ENCODE results near the gene SIVA1.
A peak's percentile ranks its signal among the peaks of the same experiment; 100 is the strongest.
"Not testable (repeated sequence)": the region's sequence is repeated elsewhere in the genome, so short reads cannot be mapped to it uniquely, and the experiment has no call there.

SIVA1 gene

GRCh38 chr14:104721505-104722431, 31.2 kb upstream of the SIVA1 start:
- no peak for DNase-seq

GRCh38 chr14:104722938-104723650, 29.9 kb upstream of the SIVA1 start:
- DNase-seq: peak in 1 of 2 donors; percentile 36

GRCh38 chr14:104723651-104724406, 29.1 kb upstream of the SIVA1 start, which contains the start of gene ADSS1:
Gene ADSS1, plus strand, starts transcription at chr14:104724229. Its CDS starts 42 bp downstream, at chr14:104724271.
- peak in 1 of 2 donors; percentile 50 for DNase-seq

DNA sequence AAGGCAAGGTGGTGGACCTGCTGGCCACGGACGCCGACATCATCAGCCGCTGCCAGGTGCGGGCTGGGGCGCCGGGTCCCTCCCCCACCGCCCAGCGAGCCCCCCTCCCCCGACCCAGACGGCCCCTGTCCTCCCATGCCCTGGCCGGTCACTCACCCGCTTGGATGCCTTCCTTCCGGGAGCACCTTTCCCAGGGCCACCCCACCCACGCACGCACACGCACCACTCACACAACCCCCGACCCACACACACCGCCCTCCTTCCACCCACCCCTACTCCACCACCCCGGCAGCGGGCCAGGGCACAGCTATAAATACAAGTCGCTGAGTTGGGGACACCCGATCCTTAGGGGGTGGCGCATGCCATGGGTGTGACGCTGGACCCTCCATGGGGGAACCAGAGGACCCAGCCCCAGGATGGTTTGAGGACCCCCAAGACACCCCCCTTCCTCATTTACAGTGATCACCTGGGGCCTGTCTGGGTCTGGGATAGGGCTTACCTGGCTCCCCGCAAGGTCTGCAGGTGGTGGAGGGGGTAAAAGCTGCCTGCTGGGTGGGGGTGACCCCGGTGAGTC, 28.5 kb upstream of the SIVA1 start:
- DNase-seq: peak in 1 of 2 donors; percentile 39

GRCh38 chr14:104724981-104725771, 27.8 kb upstream of the SIVA1 start:
- DNase-seq: no peak

DNA sequence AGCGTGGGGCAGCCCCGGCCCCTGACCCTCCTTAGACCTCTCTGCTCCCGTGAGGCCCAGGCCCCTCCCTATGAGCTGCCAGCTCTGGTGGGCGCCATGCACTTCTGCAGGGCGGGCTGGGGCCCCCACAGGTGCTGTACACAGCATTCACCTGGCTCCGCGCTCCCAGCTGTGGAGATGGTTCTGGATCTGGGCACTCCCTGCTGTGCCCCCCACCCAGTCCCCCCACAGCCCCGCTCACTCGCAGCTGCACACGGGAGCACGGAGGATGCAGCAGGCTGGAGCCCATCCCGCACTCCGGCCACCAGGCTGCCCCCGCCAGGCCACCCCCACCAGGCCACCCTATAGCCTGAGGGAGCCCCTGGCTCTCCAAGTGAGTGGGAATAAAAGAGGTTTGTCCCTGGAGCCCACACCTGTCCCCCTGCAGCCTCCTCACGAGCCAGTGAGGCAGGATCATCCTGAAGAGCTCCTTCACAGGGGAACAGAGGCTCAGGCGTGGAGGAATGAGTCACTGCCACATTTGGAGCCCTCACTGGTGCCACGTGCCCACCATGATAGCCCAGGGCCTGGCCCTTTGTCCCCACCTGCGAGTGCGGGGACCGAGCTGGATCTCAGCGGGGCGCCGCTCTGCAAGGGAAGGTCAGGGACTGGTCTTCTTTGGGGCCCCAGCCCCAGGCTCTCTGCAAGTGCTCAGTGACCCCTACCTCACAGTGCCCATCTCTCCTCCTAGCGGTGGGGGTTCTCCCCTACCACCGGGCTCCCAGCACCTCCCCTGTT, 27.0 kb upstream of the SIVA1 start:
- DNase-seq: no peak

DNA sequence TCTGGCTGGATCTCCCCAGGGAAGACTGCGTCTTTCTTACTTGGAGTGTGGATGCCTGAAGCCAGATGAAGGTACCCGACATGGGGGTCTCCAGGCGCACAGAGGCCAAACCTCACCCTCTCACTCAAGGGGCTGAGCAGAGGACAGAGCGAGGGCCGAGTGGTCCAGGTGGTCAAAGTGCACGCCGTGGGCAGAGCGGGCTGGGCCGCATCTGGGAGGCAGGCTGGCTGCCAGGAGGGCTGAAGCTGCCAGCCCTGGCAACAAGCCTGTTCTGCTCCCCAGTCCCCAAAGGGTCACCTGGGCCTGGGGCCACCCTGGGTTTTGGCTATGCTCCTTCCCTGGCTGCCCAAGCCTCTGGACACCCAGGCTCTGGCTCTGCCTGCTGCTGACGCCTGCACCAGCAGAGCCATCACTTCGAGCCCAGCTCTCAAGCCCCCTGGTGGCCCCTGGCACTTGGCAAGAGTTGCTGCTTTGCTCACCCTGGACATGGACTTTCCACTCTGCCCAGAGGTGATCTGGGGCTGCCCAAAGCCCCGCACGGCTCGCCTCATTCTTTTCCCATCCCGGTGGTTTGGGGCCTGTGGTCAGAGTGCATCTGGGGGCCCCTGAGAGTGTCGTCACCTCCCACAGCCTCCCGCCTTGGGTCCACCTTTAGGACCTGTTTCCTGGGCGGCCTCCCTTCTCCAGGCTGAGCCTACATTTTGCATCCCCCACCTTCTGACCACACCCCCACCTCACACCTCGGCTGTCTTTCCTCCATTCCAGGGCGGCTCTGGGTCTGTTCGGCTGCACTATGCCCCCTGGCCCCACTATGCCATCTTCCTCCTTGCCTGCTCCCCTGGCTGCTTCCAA, 26.1 kb upstream of the SIVA1 start:
- no peak for DNase-seq

DNA sequence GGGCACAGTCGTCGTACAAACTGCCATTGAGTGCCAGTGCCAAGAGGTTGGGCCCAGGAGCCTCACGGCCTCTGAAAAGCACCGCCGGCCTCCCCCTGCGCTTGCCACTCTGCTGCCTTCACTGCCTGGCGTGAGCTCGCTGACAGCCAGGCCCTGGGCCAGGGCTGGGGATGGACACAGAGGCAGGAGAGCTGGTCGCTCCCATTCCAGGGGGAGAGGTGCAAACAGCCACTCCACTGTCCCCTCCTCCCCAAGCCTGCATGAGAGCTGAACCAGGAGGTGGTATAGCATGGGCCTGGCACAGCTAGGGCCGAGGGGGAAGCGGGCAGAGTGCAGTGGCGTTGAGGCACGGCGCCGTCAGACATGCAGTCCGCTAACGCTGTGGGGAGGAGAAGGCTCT, 24.3 kb upstream of the SIVA1 start:
- DNase-seq: no peak

GRCh38 chr14:104729176-104729834, 23.6 kb upstream of the SIVA1 start:
- not testable (repeated sequence) for DNase-seq

GRCh38 chr14:104729835-104730181, 23.1 kb upstream of the SIVA1 start:
- no peak for DNase-seq

DNA sequence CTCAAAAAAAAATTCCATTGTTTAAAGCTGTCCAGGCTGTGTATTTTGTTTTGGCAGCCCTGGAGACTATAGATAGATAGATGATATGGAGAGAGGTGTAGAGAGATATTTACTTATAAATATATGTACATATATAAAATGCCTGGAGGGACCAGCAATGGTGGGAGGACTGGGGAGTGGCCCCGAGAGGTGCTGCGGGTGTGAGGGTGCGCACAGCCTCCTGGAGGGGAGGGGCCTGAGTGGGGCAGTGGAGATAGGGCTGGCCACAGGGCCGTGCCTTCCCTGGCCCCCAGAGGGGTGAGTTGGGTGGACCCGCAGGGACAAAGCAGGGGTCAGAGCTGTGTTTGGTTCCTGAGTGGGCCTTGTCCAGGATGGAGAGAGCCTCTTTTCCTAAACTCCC, 22.5 kb upstream of the SIVA1 start:
- DNase-seq: no peak

DNA sequence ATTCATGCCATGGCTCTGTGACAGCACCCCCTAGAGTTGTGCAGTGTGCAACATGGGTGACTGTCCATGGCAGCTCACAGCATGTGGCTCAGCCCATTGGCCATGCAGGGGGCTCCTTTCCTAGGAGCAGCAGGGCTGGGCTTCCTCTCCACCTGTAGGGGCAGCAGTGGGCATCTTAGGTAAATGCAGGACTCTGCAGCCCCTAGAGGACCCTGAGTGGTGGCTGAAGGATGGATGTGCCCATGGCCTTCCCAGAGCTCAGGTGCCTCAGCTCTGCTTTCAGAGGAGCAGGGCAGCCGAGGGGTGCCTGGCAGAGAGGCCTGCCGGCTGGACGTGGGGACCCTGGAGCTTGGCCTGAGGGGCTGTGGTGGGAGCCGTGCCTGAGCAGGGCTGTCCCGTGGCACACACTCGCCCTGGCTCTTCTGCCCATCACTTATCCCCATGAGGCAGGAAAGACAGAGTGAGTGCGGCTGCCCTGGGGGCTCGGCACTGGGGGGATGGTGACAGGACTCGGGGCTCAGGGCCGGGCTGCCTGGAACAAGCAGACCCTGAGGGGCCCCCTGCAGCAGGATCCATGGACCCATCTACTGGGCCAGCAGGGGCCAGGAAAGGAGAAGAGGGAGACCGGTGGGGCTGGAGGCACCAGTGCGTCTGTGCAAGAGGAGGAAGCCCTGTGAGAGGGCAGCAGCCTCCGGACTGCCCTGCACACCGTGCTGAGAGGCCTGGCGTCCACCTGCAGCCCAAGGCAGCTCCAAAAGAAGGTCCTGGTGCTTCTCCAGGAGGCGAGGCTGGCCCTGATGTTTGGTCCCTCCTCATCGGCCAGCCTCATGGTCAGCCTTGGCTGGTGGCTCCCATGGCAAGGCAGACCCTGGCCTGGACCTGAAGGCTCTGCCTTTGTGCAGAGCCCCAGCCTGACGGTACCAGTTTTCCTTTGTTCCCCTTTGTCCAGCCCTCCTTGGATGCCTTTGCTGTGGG, 21.3 kb upstream of the SIVA1 start:
- no peak for DNase-seq

- no peak for DNase-seq
Observed at GRCh38 chr14:104732355-104732804, 20.6 kb upstream of the SIVA1 start.

DNA sequence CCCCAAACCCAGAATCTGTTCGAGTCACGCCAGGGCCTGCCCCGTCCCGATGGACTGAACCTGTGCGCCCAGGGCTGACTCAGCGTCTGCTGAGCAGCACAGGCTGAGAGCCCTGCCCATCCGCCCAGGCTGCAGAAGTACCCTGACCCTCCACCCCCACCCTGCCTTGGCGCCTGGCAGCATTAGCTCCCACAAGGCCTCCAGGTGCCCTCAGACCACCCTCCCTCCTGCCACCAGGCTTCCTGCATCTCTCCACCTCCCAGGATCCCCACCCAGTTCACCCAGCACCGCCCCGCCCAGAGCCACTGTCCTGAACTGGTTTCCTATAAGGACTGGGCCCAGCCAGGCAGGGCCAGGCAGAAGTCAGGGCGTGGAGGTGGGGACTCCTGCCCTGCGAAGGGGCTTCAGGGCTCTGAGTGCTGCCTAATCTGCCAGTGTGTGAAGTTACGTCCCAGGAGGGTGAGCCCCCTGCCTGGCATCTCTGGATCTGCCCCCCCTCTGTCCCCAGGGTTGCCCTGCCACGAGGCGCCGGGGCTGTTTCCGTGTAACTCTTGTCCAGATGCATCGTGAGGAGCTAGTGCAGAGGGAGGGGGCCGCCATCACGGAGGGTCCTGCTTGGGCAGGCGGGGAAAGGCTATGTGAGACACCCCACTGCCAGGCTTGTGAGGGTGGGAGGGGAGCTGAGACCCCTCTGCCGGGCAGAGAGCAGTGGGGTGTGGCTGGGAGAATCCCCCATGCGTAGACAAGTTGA, 19.8 kb upstream of the SIVA1 start:
- DNase-seq: no peak

- no peak for DNase-seq
Observed at GRCh38 chr14:104734051-104734587, 18.8 kb upstream of the SIVA1 start.

DNA sequence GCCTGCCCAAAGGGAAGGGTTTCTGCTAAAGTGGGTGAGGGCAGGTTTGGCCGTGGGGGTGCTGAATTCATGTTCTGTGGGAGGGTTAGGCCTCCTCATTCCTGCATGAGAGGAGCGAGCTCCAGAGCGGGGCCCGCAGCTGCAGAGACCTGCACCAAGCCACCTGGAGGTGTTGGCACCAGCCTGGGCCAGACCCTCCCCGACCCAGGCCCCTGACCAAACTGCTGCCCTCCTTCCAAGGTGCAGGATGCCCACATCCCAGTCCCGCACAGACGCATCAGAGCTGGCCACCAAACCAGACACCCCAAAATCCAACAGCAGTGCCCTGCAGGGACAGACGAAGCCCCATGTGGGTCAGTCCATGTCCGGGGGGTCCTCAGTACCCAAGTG, 18.4 kb upstream of the SIVA1 start:
- DNase-seq: no peak
